Measurements from ENCODE around the gene SLC6A12. TPM values are rescaled to one million over a fixed set of nuclear protein-coding genes. Genes with fewer than 3 reads are reported as not detected.

The SLC6A12 gene
- not detected in 2 replicates for total RNA-seq

DNA sequence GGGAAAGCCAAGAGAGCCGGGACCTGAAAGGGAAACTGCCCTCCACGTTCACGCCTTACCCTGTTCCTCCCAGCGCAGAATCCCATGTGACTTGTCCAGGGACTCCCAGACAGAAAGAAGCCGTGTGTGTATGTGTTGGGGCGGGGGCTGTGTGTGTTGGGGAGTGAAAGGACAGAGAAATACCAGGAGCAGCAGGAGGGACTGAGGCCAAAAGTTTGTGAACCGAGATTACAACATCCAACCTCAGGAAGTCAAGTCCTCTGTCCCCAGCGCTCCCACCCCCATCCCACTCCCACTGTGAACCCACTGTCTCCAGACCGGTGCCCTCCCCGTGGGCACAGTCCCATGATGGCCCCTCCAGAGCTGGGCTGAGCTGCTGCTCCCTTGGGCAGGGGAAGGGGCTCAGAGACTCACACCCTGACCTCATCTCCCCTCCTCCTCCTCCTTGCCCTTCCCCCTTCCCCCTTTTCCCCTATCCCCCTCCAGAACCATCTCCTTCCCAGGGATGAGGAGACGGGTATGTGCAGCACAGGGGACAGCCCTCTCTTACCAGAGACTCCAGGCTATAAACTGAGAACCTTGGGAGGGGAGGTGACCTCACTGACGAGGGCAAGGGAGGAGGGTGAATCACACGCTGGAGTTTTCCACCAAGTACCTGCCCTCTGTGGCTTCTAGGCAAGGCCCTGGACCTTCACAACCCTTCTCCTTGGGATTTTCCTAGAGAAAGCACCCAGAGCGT, at the start of gene SLC6A12:
SLC6A12 (minus strand) TSS at position 155 of the 739 bp plus-strand sequence. CDS start 4,171 bp downstream, outside the sequence.

DNA sequence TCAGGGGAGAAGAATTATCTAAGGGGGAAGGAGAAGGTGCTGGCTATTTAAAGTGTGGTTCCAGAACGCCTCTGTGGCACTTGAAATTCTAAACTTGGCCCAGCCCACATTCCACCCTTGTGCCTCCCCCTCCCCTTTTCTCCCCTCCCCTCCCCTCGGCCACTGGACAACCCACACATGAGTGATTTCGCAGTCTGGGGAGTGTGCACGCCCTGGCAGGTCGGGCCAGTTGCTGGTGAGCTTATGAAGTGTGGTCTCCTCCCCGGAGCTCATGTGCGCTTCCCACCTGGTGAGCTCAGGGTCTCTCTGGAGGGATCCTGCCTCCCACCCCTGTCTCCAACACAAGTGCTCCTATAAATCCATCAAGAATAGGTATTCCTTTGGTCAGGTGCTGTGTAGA, 48.9 kb upstream of the SLC6A12 start, which contains the start of gene SLC6A13:
SLC6A13 (minus strand) TSS at position 20 of the 400 bp plus-strand sequence. CDS start 2,784 bp downstream, outside the sequence.

Other genes starting within 250 kb of the SLC6A12 start
- not detected in 2 replicates for gene IQSEC3, start 147.4 kb downstream of the SLC6A12 start, total RNA-seq
- gene SLC6A13, start 48.7 kb upstream of the SLC6A12 start, total RNA-seq, result under 0.01 TPM in 1 of 2 replicates, not detected in the other
- gene KDM5A, start 175.2 kb upstream of the SLC6A12 start, total RNA-seq, result 37.1 and 55.1 TPM in 2 replicates
- 6.5 and 9.6 TPM in 2 replicates for gene CCDC77, start 187.5 kb upstream of the SLC6A12 start, total RNA-seq
- gene B4GALNT3, start 245.8 kb upstream of the SLC6A12 start, total RNA-seq, result not detected in 2 replicates